ENCODE data around the gene CAMK2G.

DNA sequence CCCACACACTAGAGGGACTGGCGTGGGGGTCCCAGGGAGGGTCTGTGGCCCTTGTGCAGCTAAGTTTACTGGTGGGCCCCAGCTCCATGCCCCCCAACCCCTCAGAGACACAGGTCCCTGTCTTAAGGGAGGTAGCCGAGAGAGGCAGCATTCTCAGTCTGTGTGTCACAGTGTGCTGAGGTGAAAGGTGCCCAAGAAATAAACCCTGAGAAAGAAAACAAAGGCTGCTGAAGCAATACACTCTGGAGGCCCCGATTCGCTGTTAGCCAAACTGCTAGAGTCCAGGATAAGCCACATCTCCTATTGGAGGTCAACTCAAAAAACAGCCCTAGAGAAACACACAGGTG is 34.3 kb downstream of the CAMK2G start:
- TF ChIP-seq, protein P1, sequence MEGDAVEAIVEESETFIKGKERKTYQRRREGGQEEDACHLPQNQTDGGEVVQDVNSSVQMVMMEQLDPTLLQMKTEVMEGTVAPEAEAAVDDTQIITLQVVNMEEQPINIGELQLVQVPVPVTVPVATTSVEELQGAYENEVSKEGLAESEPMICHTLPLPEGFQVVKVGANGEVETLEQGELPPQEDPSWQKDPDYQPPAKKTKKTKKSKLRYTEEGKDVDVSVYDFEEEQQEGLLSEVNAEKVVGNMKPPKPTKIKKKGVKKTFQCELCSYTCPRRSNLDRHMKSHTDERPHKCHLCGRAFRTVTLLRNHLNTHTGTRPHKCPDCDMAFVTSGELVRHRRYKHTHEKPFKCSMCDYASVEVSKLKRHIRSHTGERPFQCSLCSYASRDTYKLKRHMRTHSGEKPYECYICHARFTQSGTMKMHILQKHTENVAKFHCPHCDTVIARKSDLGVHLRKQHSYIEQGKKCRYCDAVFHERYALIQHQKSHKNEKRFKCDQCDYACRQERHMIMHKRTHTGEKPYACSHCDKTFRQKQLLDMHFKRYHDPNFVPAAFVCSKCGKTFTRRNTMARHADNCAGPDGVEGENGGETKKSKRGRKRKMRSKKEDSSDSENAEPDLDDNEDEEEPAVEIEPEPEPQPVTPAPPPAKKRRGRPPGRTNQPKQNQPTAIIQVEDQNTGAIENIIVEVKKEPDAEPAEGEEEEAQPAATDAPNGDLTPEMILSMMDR (IDR thresholded peaks at IDR 0.05) = no peak
- TF ChIP-seq, protein P2, sequence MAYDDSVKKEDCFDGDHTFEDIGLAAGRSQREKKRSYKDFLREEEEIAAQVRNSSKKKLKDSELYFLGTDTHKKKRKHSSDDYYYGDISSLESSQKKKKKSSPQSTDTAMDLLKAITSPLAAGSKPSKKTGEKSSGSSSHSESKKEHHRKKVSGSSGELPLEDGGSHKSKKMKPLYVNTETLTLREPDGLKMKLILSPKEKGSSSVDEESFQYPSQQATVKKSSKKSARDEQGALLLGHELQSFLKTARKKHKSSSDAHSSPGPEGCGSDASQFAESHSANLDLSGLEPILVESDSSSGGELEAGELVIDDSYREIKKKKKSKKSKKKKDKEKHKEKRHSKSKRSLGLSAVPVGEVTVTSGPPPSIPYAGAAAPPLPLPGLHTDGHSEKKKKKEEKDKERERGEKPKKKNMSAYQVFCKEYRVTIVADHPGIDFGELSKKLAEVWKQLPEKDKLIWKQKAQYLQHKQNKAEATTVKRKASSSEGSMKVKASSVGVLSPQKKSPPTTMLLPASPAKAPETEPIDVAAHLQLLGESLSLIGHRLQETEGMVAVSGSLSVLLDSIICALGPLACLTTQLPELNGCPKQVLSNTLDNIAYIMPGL (CRISPR knock-in tag; IDR thresholded peaks at IDR 0.05; ENCODE audit: borderline replicate concordance) = no peak
